ENCODE data around the gene MAVS.
"Not testable (repeated sequence)": the region's sequence is repeated elsewhere in the genome, so short reads cannot be mapped to it uniquely, and the experiment has no call there.

MAVS gene

DNA sequence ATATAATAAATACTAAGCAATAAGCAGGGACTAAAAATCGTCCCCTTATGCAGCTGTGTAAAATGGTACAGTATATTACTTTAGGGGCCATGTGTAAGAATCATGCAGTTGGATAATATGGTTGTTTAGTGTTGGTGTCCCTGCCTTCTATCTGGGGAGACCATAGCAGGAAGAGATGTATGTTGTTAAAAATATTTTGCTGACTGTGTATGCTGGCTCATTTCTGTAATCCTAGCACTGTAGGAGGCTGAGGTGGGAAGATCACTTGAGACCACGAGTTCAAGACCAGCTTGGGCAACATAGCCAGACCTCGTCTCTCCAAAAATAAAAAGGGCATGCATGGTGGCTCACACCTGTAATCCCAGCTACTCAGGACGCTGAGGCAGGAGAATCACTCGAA lies 48.2 kb downstream of the MAVS start:
- DNase-seq (ENCODE audit: low read depth): no peak
- no peak overlapping the region for H3K4me3 ChIP-seq (ENCODE audit: low read length)
- TF ChIP-seq, protein P1, sequence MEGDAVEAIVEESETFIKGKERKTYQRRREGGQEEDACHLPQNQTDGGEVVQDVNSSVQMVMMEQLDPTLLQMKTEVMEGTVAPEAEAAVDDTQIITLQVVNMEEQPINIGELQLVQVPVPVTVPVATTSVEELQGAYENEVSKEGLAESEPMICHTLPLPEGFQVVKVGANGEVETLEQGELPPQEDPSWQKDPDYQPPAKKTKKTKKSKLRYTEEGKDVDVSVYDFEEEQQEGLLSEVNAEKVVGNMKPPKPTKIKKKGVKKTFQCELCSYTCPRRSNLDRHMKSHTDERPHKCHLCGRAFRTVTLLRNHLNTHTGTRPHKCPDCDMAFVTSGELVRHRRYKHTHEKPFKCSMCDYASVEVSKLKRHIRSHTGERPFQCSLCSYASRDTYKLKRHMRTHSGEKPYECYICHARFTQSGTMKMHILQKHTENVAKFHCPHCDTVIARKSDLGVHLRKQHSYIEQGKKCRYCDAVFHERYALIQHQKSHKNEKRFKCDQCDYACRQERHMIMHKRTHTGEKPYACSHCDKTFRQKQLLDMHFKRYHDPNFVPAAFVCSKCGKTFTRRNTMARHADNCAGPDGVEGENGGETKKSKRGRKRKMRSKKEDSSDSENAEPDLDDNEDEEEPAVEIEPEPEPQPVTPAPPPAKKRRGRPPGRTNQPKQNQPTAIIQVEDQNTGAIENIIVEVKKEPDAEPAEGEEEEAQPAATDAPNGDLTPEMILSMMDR (conservative IDR thresholded peaks at IDR 0.05; ENCODE audit: low read depth, low read length): no peak

DNA sequence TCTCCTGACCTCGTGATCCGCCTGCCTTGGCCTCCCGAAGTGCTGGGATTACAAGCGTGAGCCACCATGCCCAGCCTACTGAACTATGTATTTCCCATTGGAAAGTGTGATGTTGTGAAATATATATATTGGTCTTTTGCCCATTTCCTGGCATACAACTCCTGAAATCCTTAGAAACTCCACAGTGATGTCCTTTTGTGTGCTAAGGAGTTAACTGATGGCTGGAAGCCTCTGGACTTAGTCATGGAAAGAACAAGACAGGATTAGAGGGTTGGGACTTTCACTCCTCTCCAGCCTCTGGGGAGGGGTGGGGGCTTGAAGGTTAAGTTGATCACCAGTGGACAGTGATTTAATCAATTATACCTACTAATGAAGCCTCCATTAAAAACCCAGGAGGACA lies 49.7 kb downstream of the MAVS start:
- DNase-seq (ENCODE audit: low read depth): no peak
- TF ChIP-seq, protein P1 (conservative IDR thresholded peaks at IDR 0.05; ENCODE audit: low read depth, low read length): no peak
- H3K4me3 ChIP-seq (ENCODE audit: low read length): no peak overlapping the region

DNA sequence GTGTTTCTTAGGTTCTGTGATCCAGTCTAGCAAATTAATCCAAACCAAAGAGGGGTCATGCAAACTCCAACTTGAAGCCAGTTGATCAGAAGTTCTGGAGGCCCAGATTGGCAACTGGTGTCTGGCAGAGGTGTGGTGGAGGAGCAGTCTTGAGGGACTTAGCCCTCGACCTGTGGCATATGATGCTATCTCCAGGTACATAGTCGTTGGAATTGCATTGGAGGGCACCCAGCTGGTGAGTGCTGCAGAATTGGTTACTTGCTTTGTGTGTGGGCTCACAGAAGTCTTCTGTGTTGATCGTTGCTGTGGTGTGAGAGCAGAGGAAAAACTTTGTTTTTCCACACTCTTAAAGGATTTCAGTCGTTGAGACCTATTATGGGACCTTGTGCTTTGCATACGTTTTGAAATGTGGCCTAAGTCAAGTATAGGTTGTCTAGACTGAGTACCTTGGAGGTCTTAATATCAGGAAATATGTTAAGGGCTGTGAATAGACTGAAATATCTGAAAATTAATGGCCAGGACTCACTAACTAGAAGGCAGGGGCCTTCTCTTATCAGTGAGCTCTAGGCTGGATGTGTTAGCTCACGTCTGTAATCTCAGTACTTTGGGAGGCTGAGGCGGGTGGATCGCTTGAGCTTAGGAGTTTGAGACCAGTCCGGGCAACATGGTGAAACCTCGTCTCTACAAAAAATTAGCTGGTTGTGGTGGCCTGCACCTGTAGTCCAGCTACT lies 50.4 kb downstream of the MAVS start:
- no peak overlapping the region for H3K4me3 ChIP-seq (ENCODE audit: low read length)
- TF ChIP-seq, protein P1 (conservative IDR thresholded peaks at IDR 0.05; ENCODE audit: low read depth, low read length): no peak
- no peak for DNase-seq (ENCODE audit: low read depth)

DNA sequence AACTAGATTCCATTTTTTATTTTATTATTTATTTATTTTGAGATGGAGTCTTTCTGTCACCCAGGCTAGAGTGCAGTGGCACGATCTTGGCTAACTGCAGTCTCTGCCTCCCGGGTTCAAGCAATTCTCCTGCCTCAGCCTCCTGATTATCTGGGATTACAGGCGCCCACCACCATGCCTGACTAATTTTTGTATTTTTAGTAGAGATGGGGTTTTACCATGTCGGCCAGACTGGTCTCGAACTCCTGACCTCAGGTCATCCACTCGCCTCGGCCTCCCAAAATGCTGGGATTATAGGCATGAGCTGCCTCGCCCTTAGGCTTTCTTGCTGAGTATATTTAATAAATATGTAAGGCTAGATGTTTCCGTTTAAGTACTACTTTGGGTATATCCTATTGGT lies 51.5 kb downstream of the MAVS start:
- DNase-seq (ENCODE audit: low read depth); H3K4me3 ChIP-seq (ENCODE audit: low read length): not testable (repeated sequence)

DNA sequence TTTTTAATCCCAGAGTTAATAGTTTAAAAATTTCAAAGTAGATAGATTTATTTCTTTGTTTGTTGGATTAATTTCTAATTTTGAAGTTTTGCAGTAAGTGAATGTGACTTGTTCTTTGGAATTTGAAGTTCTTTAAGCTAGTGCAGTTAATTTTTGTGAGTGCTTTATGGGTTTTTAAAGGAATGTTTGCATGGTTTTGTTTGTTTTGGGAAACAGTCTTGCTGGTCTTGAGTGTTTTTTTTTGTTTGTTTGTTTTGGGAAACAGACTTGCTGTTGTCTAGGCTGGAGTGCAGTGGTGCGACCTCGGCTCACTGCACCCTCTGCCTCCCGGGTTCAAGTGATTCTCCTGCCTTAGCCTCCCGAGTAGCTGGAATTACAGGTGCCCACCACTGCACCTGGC lies 52.0 kb downstream of the MAVS start:
- TF ChIP-seq, protein P1 (conservative IDR thresholded peaks at IDR 0.05; ENCODE audit: low read depth, low read length): no peak
- H3K4me3 ChIP-seq (ENCODE audit: low read length): no peak overlapping the region
- no peak for DNase-seq (ENCODE audit: low read depth)

DNA sequence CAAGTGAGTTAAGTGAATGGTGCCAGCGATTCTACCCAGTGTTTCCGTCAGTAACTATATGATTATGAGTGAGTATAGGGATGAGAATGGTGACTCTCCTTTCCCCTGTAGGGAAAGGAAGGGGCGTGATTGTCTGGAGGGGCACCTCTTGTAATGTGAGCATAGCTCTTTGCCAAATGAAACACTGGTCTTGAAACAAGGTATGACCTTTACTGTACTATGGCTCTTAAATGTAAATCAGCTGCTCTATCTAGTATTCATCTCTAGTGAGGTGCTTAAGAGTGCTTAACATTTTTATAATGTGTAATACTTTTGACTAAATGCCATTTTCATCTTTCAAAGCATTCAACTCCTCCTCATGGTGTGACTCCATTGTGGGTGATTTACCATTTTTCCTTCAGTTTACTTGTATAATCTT lies 53.6 kb downstream of the MAVS start:
- TF ChIP-seq, protein P1 (conservative IDR thresholded peaks at IDR 0.05; ENCODE audit: low read depth, low read length): no peak
- H3K4me3 ChIP-seq (ENCODE audit: low read length): no peak overlapping the region
- no peak for DNase-seq (ENCODE audit: low read depth)

DNA sequence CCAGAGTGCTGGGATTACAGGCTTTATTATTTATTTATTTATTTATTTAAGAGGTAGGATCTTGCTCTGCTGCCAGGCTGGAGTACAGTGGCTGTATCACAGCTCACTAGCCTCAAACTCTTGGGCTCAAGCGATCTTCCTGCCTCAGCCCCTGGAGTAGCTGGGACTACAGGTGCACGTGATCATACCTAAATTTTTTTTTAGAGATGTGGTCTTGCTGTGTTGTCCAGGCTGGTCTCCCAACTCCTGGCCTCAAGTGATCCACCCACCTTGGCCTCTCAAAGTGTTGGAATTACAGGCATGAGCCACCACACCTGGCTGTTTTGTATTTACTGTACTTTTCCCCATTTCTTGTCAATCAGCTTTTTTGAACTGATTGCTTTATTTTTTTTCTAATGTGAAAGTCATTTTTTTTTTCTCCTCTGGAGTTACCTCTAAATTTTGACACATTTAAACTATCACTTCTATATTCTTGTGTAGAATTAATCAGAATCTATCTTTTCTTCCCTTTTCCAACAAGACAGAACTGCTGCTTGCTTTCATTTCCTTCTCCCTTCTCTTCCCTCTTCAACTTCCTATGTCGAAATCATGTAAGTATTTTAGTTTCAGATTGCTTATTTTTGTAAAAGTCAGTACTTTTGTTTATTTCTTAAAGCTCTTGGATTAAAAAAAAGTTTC lies 54.5 kb downstream of the MAVS start:
- TF ChIP-seq, protein P1 (conservative IDR thresholded peaks at IDR 0.05; ENCODE audit: low read depth, low read length): no peak
- H3K4me3 ChIP-seq (ENCODE audit: low read length): no peak overlapping the region
- no peak for DNase-seq (ENCODE audit: low read depth)

Data from retinal pigment epithelial cell (primary cell).